NT2/D1 (cell line): ENCODE data around the gene CENPX.

ENCODE experiments used
- SUZ12 ChIP-seq: IDR thresholded peaks from 2 replicates; pipeline ENCODE4 v1.6.1; 2011; ENCODE audit not compliant: insufficient read length, insufficient read depth; ENCODE audit errors: extremely low read depth
- YY1 ChIP-seq: IDR thresholded peaks from 2 replicates; pipeline ENCODE4 v1.6.1; 2011; ENCODE audit not compliant: insufficient read length, insufficient read depth
- ZNF274 ChIP-seq: IDR thresholded peaks from 2 replicates; pipeline ENCODE4 v1.6.1; 2011; ENCODE audit warnings: mild to moderate bottlenecking, low read depth, low read length

GRCh38 chr17:82013772-82014321 is 8.8 kb downstream of the CENPX start:
- TF ChIP-seq ZNF274 (no peak), SUZ12 (no peak), YY1 (no peak)
